Hepatocyte (in vitro differentiated cells): Measurements from ENCODE around the gene TENM4. TPM values are rescaled to one million over a fixed set of nuclear protein-coding genes. Genes with fewer than 3 reads are reported as not detected.

Experiments used
- DNase-seq: peaks from one replicate; pipeline ENCODE4 v3.0.0-alpha.2; 2016; ENCODE audit warnings: low spot score
- H2AFZ ChIP-seq: fragments of 200-600 bp; sonication (generic); 2 replicates; pipeline ENCODE4 v1.6.0; 2016; ENCODE audit warnings: antibody characterized with exemption, mild to moderate bottlenecking
- H3K27ac ChIP-seq: fragments of 200-600 bp; sonication (generic); 2 replicates; pipeline ENCODE4 v1.5.1; 2016; ENCODE audit warnings: mild to moderate bottlenecking
- H3K27me3 ChIP-seq: fragments of 200-600 bp; sonication (generic); 2 replicates; pipeline ENCODE4 v1.6.1; 2016
- H3K36me3 ChIP-seq: fragments of 200-600 bp; sonication (generic); replicated peaks from 2 replicates; pipeline ENCODE4 v1.5.1; 2016; ENCODE audit warnings: low read depth; ENCODE audit not compliant: insufficient read depth
- H3K4me1 ChIP-seq: fragments of 200-600 bp; sonication (generic); 2 replicates; pipeline ENCODE4 v1.5.1; 2016; ENCODE audit warnings: mild to moderate bottlenecking, moderate library complexity; ENCODE audit not compliant: insufficient read depth
- H3K4me2 ChIP-seq: fragments of 200-600 bp; sonication (generic); 2 replicates; pipeline ENCODE4 v1.6.0; 2016
- H3K4me3 ChIP-seq: fragments of 200-600 bp; sonication (generic); 2 replicates; pipeline ENCODE4 v1.5.1; 2016; ENCODE audit warnings: mild to moderate bottlenecking
- H3K79me2 ChIP-seq: fragments of 200-600 bp; sonication (generic); 2 replicates; pipeline ENCODE4 v1.6.0; 2017; ENCODE audit warnings: mild to moderate bottlenecking
- H3K9me2 ChIP-seq: fragments of 200-600 bp; sonication (generic); replicated peaks from 2 replicates; pipeline ENCODE4 v1.6.0; 2017; ENCODE audit warnings: mild to moderate bottlenecking; ENCODE audit not compliant: insufficient read depth
- H3K9me3 ChIP-seq: fragments of 200-600 bp; sonication (generic); 2 replicates; pipeline ENCODE4 v1.5.1; 2016; ENCODE audit warnings: low read depth, mild to moderate bottlenecking
- H4K20me1 ChIP-seq: fragments of 200-600 bp; sonication (generic); 2 replicates; pipeline ENCODE4 v1.6.0; 2016; ENCODE audit warnings: mild to moderate bottlenecking; ENCODE audit not compliant: insufficient read depth, poor library complexity, severe bottlenecking
- EZH2 ChIP-seq: fragments of 200-600 bp; sonication (generic); IDR thresholded peaks from 2 replicates; pipeline ENCODE4 v1.6.1; 2016; ENCODE audit warnings: antibody characterized with exemption, mild to moderate bottlenecking, borderline replicate concordance
- EZH2phosphoT487 ChIP-seq: fragments of 200-600 bp; sonication (generic); IDR thresholded peaks from one replicate; pipeline ENCODE4 v1.6.1; 2018; ENCODE audit warnings: antibody characterized with exemption, mild to moderate bottlenecking, low read depth, moderate library complexity; ENCODE audit not compliant: unreplicated experiment, severe bottlenecking
- WGBS: methylation state at CpG from one replicate; pipeline ENCODE4 v1.1.6; 2016; ENCODE audit warnings: low lambda C conversion rate; ENCODE audit errors: missing lambda C conversion rate; 5-methylcytosine and 5-hydroxymethylcytosine counted together
- polyA plus RNA-seq: library from polyadenylated mRNA; unstranded; fragments of >200 nt; fragmentation: Nextera tagmentation; extraction: Ambion mirVana; gene quantifications from 2 replicates; pipeline ENCODE4 v1.2.1, GENCODE V29; 2016
- total RNA-seq: library from RNA; depleted of rRNA; stranded (reverse); fragments of >200 nt; gene quantifications from 2 replicates; pipeline ENCODE4 v1.2.3, GENCODE V29; 2014
- TF ChIP-seq, protein P1 (sequence below): fragments of 200-600 bp; sonication (generic); IDR thresholded peaks from 2 replicates; pipeline ENCODE4 v1.5.1; 2016; ENCODE audit warnings: antibody characterized with exemption, mild to moderate bottlenecking; ENCODE audit not compliant: poor library complexity

TENM4 gene
- total and polyA plus RNA-seq, 2 experiments from 2014 or later = 18.4 to 18.7 TPM

DNA sequence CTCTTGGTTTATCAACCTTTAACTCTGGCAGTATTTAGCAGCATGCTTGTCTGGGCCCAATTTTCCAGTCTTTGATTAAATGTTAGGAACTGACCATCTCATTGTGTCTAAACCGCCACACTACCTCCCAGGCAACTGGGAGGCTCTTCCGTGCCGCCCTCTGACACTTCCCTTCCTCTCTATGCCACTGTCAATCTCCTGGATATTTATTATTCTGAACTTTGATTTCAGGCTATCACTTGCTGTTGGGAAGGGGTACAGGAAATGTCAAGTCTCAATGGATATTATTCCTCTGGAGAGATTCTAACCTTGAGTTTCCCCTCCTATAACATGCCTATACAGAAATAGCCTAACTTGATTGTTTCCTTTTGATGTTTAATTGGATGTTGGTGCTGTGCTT lies 643.3 kb downstream of the TENM4 start:
- Histone ChIP-seq H3K27ac (peak overlapping the region; percentile 31), H4K20me1 (no peaks in the 10 kb centered on the region), H3K9me3 (no peaks in the 10 kb centered on the region), H3K9me2 (no peaks in the 10 kb centered on the region), H3K79me2 (no peaks in the 10 kb centered on the region), H3K4me2 (no peak overlapping the region), H3K27me3 (no peaks in the 10 kb centered on the region), H3K4me3 (no peak overlapping the region), H3K4me1 (peaks cover 35% of the 10 kb centered on the region), H3K36me3 (no peaks in the 10 kb centered on the region), H2AFZ (no peak overlapping the region)
- 89% methylated on average over 3 of the region's 3 CpGs for WGBS
- TF ChIP-seq EZH2 = no peak
- TF ChIP-seq, protein P1, sequence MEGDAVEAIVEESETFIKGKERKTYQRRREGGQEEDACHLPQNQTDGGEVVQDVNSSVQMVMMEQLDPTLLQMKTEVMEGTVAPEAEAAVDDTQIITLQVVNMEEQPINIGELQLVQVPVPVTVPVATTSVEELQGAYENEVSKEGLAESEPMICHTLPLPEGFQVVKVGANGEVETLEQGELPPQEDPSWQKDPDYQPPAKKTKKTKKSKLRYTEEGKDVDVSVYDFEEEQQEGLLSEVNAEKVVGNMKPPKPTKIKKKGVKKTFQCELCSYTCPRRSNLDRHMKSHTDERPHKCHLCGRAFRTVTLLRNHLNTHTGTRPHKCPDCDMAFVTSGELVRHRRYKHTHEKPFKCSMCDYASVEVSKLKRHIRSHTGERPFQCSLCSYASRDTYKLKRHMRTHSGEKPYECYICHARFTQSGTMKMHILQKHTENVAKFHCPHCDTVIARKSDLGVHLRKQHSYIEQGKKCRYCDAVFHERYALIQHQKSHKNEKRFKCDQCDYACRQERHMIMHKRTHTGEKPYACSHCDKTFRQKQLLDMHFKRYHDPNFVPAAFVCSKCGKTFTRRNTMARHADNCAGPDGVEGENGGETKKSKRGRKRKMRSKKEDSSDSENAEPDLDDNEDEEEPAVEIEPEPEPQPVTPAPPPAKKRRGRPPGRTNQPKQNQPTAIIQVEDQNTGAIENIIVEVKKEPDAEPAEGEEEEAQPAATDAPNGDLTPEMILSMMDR = no peak
- TF ChIP-seq EZH2phosphoT487 = no peak
- DNase-seq = no peak

DNA sequence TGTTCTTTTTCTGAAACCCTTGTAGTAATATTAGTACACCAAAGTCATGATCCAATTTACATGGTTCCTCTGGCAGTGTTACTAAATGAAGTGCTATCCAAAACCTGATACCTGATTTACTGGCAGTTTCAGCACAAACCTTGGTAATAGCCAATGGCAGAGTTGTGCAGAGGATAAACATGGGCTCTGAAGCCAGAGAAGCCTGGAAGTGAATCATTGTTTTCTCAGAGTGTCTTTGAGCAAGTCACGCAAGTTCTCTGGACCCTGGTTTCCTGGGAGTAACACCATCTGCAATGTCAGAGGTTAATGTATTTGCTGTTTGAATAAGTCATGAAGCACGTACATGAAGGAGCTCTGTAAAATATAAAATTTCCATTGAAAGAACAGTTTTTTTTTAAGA lies 643.9 kb downstream of the TENM4 start:
- H3K4me2 ChIP-seq = no peak overlapping the region
- 67% methylated on average over 2 of the region's 2 CpGs for whole genome bisulfite sequencing
- TF ChIP-seq, protein P1 = no peak
- TF ChIP-seq EZH2 (no peak), EZH2phosphoT487 (no peak)
- H3K4me3 ChIP-seq = no peak overlapping the region
- DNase-seq = peak; percentile 12
- no peaks in the 10 kb centered on the region for H3K9me2 ChIP-seq
- H3K36me3 ChIP-seq = no peaks in the 10 kb centered on the region
- no peaks in the 10 kb centered on the region for H4K20me1 ChIP-seq
- H3K9me3 ChIP-seq = no peaks in the 10 kb centered on the region
- H3K27me3 ChIP-seq = no peaks in the 10 kb centered on the region
- no peaks in the 10 kb centered on the region for H3K79me2 ChIP-seq
- peaks cover 29% of the 10 kb centered on the region for H3K4me1 ChIP-seq
- H3K27ac ChIP-seq = peak overlapping the region; percentile 61
- no peak overlapping the region for H2AFZ ChIP-seq

DNA sequence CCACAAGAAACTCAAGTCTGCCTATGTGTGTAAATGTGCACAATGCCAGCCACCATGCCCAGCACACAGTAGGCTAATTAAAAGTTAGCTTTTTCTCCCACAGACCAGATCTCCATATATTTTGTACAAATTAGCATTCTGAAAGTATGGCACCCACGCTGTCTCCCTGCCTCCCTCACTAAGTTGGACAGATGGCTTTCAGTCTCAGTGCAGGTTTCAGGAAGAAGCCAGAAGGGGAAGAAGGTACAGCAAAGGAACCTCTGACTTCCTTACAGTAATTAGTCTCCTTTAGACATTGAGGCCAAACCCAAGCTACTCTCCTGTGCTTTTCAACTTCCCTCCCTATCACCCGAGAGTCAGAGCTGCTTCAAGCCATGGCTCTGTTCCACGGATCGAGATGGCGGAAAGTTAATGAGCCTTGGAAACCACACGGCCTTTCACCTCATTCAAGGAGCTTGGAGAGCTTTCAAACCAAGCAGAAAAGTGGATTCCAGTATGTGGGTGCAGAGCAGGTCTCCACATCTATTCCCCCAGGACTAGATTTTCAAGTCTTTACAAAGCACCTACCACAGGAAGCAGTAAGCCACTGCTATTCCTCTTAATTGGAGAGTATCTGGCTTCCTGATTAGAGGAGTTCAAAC lies 645.1 kb downstream of the TENM4 start:
- Histone ChIP-seq H3K27ac (no peak overlapping the region), H3K4me1 (peaks cover 19% of the 10 kb centered on the region), H3K27me3 (no peaks in the 10 kb centered on the region), H4K20me1 (no peaks in the 10 kb centered on the region), H3K9me3 (no peaks in the 10 kb centered on the region), H3K9me2 (no peaks in the 10 kb centered on the region), H3K4me3 (no peak overlapping the region), H3K36me3 (no peaks in the 10 kb centered on the region), H2AFZ (no peak overlapping the region), H3K79me2 (no peaks in the 10 kb centered on the region), H3K4me2 (no peak overlapping the region)
- no peak for DNase-seq
- whole genome bisulfite sequencing = 84% methylated on average over 6 of the region's 6 CpGs
- TF ChIP-seq EZH2phosphoT487 = no peak
- TF ChIP-seq, protein P1 = no peak
- no peak for TF ChIP-seq EZH2
